GM10248 (cell line): ENCODE measurements around the gene OVAAL.

Experiments
- CTCF ChIA-PET: fragments of 300-600 bp; sonication (Branson Sonifier 250); formaldehyde crosslinking; extraction: SDS; loops from one replicate; lab custom pipeline; 2021; ENCODE audit warnings: antibody characterized with exemption; lab: Yijun Ruan, JAX
- POLR2A ChIA-PET: fragments of 350-650 bp; sonication (Branson Sonifier 250); formaldehyde crosslinking; extraction: SDS; loops from one replicate; lab custom pipeline; 2020; ENCODE audit warnings: antibody characterized with exemption; lab: Yijun Ruan, JAX
- DNase-seq: peaks from one replicate; pipeline ENCODE4 v3.0.0; 2012; ENCODE audit errors: extremely low spot score
- TF ChIP-seq, protein P1 (sequence below): IDR thresholded peaks from 2 replicates; pipeline ENCODE4 v1.5.1; 2012; ENCODE audit warnings: mild to moderate bottlenecking, low read depth; ENCODE audit errors: extremely low read depth, missing control alignments, control extremely low read depth

Gene OVAAL

GRCh38 chr1:180571832-180572636 is 13.3 kb downstream of the OVAAL start:
- no peak for DNase-seq
- POLR2A ChIA-PET = no interaction called here
- CTCF ChIA-PET = interaction anchor here (1.3 to 1.5 kb wide), 2 partner anchors 9 to 35 kb away, joined by 3 read pairs; no protein-coding TSS in a partner anchor
- TF ChIP-seq, protein P1, sequence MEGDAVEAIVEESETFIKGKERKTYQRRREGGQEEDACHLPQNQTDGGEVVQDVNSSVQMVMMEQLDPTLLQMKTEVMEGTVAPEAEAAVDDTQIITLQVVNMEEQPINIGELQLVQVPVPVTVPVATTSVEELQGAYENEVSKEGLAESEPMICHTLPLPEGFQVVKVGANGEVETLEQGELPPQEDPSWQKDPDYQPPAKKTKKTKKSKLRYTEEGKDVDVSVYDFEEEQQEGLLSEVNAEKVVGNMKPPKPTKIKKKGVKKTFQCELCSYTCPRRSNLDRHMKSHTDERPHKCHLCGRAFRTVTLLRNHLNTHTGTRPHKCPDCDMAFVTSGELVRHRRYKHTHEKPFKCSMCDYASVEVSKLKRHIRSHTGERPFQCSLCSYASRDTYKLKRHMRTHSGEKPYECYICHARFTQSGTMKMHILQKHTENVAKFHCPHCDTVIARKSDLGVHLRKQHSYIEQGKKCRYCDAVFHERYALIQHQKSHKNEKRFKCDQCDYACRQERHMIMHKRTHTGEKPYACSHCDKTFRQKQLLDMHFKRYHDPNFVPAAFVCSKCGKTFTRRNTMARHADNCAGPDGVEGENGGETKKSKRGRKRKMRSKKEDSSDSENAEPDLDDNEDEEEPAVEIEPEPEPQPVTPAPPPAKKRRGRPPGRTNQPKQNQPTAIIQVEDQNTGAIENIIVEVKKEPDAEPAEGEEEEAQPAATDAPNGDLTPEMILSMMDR = no peak

DNA sequence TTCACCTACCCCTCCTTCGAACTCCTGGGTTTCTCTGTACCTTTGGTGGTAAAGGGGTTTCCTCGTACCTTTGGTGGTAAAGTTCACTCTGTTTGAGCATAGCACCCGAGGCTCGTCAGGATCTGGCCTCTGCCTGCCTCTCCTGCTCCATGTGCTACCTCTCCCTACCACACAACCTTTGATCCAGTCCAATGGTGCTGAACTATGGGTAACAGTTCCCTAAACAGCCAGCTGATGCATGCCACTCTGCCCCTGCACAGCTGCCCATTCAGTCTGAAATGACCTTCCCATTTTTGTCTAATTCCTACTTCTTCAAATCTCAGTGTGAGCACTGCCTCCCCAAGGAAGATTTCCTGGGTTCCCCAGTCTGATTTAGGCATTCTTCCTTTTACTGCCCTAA is 14.0 kb downstream of the OVAAL start:
- POLR2A ChIA-PET = interaction anchor here (0.6 kb wide), 1 partner anchor 70 kb away, joined by 3 read pairs; no protein-coding TSS in a partner anchor
- CTCF ChIA-PET = interaction anchor here (1.3 kb wide), 1 partner anchor 35 kb away, joined by 3 read pairs; no protein-coding TSS in a partner anchor
- TF ChIP-seq, protein P1 = no peak
- no peak for DNase-seq

- ChIA-PET POLR2A (no interaction called here), CTCF (no interaction called here)
- DNase-seq = no peak
- TF ChIP-seq, protein P1 = no peak
These were observed 15.4 kb downstream of the OVAAL start for GRCh38 chr1:180574031-180574713.

DNA sequence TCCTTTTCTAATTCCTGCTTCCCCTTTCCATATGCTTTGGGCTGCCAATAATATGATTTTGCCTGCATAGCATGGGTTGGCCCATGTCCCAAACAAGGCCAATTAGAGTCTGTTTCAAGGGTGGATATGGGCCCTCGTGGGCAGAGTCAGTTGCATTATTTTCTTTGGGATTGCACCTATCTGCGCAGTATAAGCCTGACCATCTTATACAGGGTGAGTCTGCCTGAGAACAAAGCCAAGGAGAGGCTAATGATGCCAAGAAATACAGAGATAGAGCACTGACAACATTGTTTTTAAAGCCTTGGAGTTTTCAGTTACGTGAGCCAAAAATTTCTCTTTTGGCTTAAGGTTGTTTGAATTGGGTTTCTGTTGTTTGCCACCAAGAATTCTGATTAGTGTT is 18.6 kb downstream of the OVAAL start:
- ChIA-PET CTCF (interaction anchor here (1.4 kb wide), 1 partner anchor 17 kb away, joined by 3 read pairs; no protein-coding TSS in a partner anchor), POLR2A (no interaction called here)
- TF ChIP-seq, protein P1 = no peak
- no peak for DNase-seq

- ChIA-PET POLR2A (no interaction called here), CTCF (no interaction called here)
- TF ChIP-seq, protein P1 = no peak
- DNase-seq = no peak
These were observed 21.3 kb downstream of the OVAAL start for GRCh38 chr1:180579961-180580611.

GRCh38 chr1:180581635-180582039 is 22.9 kb downstream of the OVAAL start:
- POLR2A ChIA-PET = no interaction called here
- TF ChIP-seq, protein P1 = no peak
- CTCF ChIA-PET = interaction anchor here (0.7 to 1.4 kb wide), 5 partner anchors 9 to 57 kb away, joined by 3 to 8 read pairs (median 3); no protein-coding TSS in a partner anchor
- no peak for DNase-seq
